IMR-90 (cell line): Measurements from ENCODE around the gene LIN7B. TPM values are rescaled to one million over a fixed set of nuclear protein-coding genes. Genes with fewer than 3 reads are reported as not detected.

Experiments
- ATAC-seq: fragments of 200-7000 bp; cut with Tn5 transposase; 2 replicates; pipeline ENCODE4 v1.9.1; 2020; ENCODE audit warnings: low read depth, mild to moderate bottlenecking, moderate library complexity
- BruUV-seq: library from RNA; stranded (reverse); fragments of 400-500 nt; replicated peaks from 2 replicates; lab custom pipeline; 2021; lab: Mats Ljungman, UMichigan
- CTCF ChIA-PET: fragments of 300-600 bp; formaldehyde crosslinking; extraction: SDS; loops from one replicate; lab custom pipeline; 2021; ENCODE audit warnings: antibody characterized with exemption; lab: Yijun Ruan, JAX
- POLR2A ChIA-PET: fragments of 300-600 bp; sonication (Branson Sonifier 250); formaldehyde crosslinking; loops from one replicate; lab custom pipeline; 2022; ENCODE audit warnings: antibody characterized with exemption; ENCODE audit not compliant: unreplicated experiment; lab: Charles Lee
- DNase-seq: peaks from one replicate; pipeline ENCODE4 v3.0.0; 2013
- H2AFZ ChIP-seq: replicated peaks from 2 replicates; pipeline ENCODE3; 2013; ENCODE audit warnings: low read length, mild to moderate bottlenecking; ENCODE audit not compliant: poor library complexity
- H2AK5ac ChIP-seq: 2 replicates; pipeline ENCODE4 v1.6.1; 2013; ENCODE audit warnings: low read depth, low read length, inconsistent platforms
- H2AK9ac ChIP-seq: replicated peaks from 2 replicates; pipeline ENCODE3; 2013; ENCODE audit warnings: mild to moderate bottlenecking, low read depth, low read length, moderate library complexity; ENCODE audit not compliant: poor library complexity
- H2BK120ac ChIP-seq: 2 replicates; pipeline ENCODE4 v1.6.1; 2013; ENCODE audit warnings: low read depth, low read length, inconsistent platforms
- H2BK15ac ChIP-seq: 3 replicates; pipeline ENCODE4 v1.6.1; 2013; ENCODE audit warnings: low read depth, low read length, inconsistent platforms
- H2BK20ac ChIP-seq: 2 replicates; pipeline ENCODE4 v1.6.1; 2013; ENCODE audit warnings: low read depth, mild to moderate bottlenecking, inconsistent platforms, low read length, moderate library complexity
- H2BK5ac ChIP-seq: 2 replicates; pipeline ENCODE4 v1.6.1; 2013; ENCODE audit warnings: mild to moderate bottlenecking, low read depth, low read length, inconsistent platforms; ENCODE audit not compliant: poor library complexity, severe bottlenecking
- H3K14ac ChIP-seq: replicated peaks from 2 replicates; pipeline ENCODE4 v1.6.1; 2013; ENCODE audit warnings: low read depth, low read length, inconsistent platforms
- H3K18ac ChIP-seq: 2 replicates; pipeline ENCODE4 v1.6.1; 2013; ENCODE audit warnings: low read depth, low read length, control low read depth
- H3K23ac ChIP-seq: 2 replicates; pipeline ENCODE4 v1.6.1; 2013; ENCODE audit warnings: low read depth, low read length, inconsistent platforms
- H3K27ac ChIP-seq: 2 replicates; pipeline ENCODE4 v1.5.1; 2013; ENCODE audit warnings: mild to moderate bottlenecking, control low read depth, low read length; ENCODE audit not compliant: insufficient read depth
- H3K27me3 ChIP-seq: 2 replicates; pipeline ENCODE4 v1.6.1; 2013; ENCODE audit warnings: low read length; ENCODE audit not compliant: control insufficient read depth, insufficient read depth
- H3K36me3 ChIP-seq: 2 replicates; pipeline ENCODE4 v1.6.1; 2013; ENCODE audit warnings: low read length, mixed read lengths; ENCODE audit not compliant: control insufficient read depth, insufficient read depth
- H3K4ac ChIP-seq: 2 replicates; pipeline ENCODE4 v1.6.1; 2013; ENCODE audit warnings: low read depth, low read length, inconsistent platforms
- H3K4me1 ChIP-seq: 2 replicates; pipeline ENCODE4 v1.6.1; 2013; ENCODE audit warnings: low read length, mixed read lengths; ENCODE audit not compliant: control insufficient read depth, insufficient read depth
- H3K4me2 ChIP-seq: 2 replicates; pipeline ENCODE4 v1.6.1; 2013; ENCODE audit warnings: low read depth, mild to moderate bottlenecking, control low read depth, low read length, moderate library complexity
- H3K4me3 ChIP-seq: 2 replicates; pipeline ENCODE4 v1.5.1; 2013; ENCODE audit warnings: low read depth, mild to moderate bottlenecking, control low read depth, low read length, moderate library complexity; ENCODE audit not compliant: insufficient read depth
- H3K56ac ChIP-seq: 2 replicates; pipeline ENCODE4 v1.6.1; 2013; ENCODE audit warnings: low read length, inconsistent platforms; ENCODE audit not compliant: insufficient read depth; ENCODE audit errors: extremely low read depth
- H3K79me1 ChIP-seq, 2 experiments: 2 replicates each; pipeline ENCODE4 v1.6.1; 2013; ENCODE audit warnings: low read length in 2 of 2, inconsistent platforms in 1 of 2, low read depth in 1 of 2
- H3K9ac ChIP-seq: 2 replicates; pipeline ENCODE4 v1.6.1; 2013; ENCODE audit warnings: low read depth, low read length, control low read depth
- H3K9me1 ChIP-seq: 2 replicates; pipeline ENCODE4 v1.6.1; 2013; ENCODE audit warnings: low read length, inconsistent platforms; ENCODE audit not compliant: insufficient read depth
- H3K9me3 ChIP-seq: 2 replicates; pipeline ENCODE4 v1.6.1; 2013; ENCODE audit warnings: low read length; ENCODE audit not compliant: control insufficient read depth, insufficient read depth
- H4K20me1 ChIP-seq: 2 replicates; pipeline ENCODE4 v1.6.1; 2013; ENCODE audit warnings: low read length, inconsistent platforms; ENCODE audit not compliant: insufficient read depth
- H4K5ac ChIP-seq: 2 replicates; pipeline ENCODE4 v1.6.1; 2013; ENCODE audit warnings: mild to moderate bottlenecking, low read depth, low read length, control low read depth
- H4K8ac ChIP-seq, 2 experiments: 2 replicates each; pipeline ENCODE4 v1.6.1; 2013; ENCODE audit warnings: low read depth in 2 of 2, low read length in 2 of 2, control low read depth in 1 of 2, inconsistent platforms in 1 of 2
- H4K91ac ChIP-seq: 2 replicates; pipeline ENCODE4 v1.6.1; 2013; ENCODE audit warnings: low read depth, low read length, inconsistent platforms; ENCODE audit not compliant: insufficient read depth
- BHLHE40 ChIP-seq: fragments of 150-350 bp; IDR thresholded peaks from 2 replicates; pipeline ENCODE4 v1.6.1; 2016; ENCODE audit warnings: mild to moderate bottlenecking, low read depth, low read length
- CTCF ChIP-seq: conservative IDR thresholded peaks from 2 replicates; pipeline ENCODE4 v1.5.1; 2012; ENCODE audit warnings: mild to moderate bottlenecking, low read depth, low read length, improper control_type of control experiment
- ELK1 ChIP-seq: fragments of 150-350 bp; IDR thresholded peaks from 2 replicates; pipeline ENCODE4 v1.6.1; 2016; ENCODE audit warnings: low read depth, mild to moderate bottlenecking, low read length, moderate library complexity, borderline replicate concordance
- FOS ChIP-seq: fragments of 150-350 bp; IDR thresholded peaks from 2 replicates; pipeline ENCODE4 v1.6.1; 2016; ENCODE audit warnings: low read depth, low read length
- MAZ ChIP-seq: IDR thresholded peaks from 2 replicates; pipeline ENCODE4 v1.6.1; 2012; ENCODE audit warnings: low read depth, mild to moderate bottlenecking, low read length, improper control_type of control experiment, moderate library complexity, borderline replicate concordance
- NFE2L2 ChIP-seq: fragments of 150-350 bp; IDR thresholded peaks from 2 replicates; pipeline ENCODE4 v1.6.1; 2016; ENCODE audit warnings: low read depth, mild to moderate bottlenecking, low read length
- POLR2A ChIP-seq: IDR thresholded peaks from 2 replicates; pipeline ENCODE4 v1.6.1; 2012; ENCODE audit warnings: mild to moderate bottlenecking, low read depth, low read length
- RAD21 ChIP-seq: IDR thresholded peaks from 2 replicates; pipeline ENCODE4 v1.6.1; 2012; ENCODE audit warnings: low read length, improper control_type of control experiment
- RCOR1 ChIP-seq: IDR thresholded peaks from 2 replicates; pipeline ENCODE4 v1.6.1; 2012; ENCODE audit warnings: mild to moderate bottlenecking, low read length, improper control_type of control experiment; ENCODE audit not compliant: insufficient replicate concordance
- RFX5 ChIP-seq: IDR thresholded peaks from 2 replicates; pipeline ENCODE4 v1.8.0; 2012; ENCODE audit warnings: low read depth, mild to moderate bottlenecking, low read length, moderate library complexity
- SMC3 ChIP-seq: fragments of 150-350 bp; IDR thresholded peaks from 2 replicates; pipeline ENCODE4 v1.6.1; 2016; ENCODE audit warnings: low read depth, mild to moderate bottlenecking, antibody characterized with exemption, low read length, moderate library complexity
- WGBS, 2 experiments: methylation state at CpG; one replicate each; pipeline versions ENCODE4 v1.1.5 to v1.1.7; 2013; ENCODE audit warnings: missing lambda C conversion rate in 2 of 2; ENCODE audit not compliant: insufficient read length in 1 of 2; ENCODE audit errors: extremely low coverage in 2 of 2; 5-methylcytosine and 5-hydroxymethylcytosine counted together
- dilution Hi-C: fragments of 300-500 bp; cut with HindIII; formaldehyde crosslinking; loops from one replicate; pipeline ENCODE4 v1.14.3; 2018; ENCODE audit warnings: low sequenced_read_pairs; ENCODE audit not compliant: unreplicated experiment
- in situ Hi-C: fragments of 300-500 bp; cut with MboI; formaldehyde crosslinking; loops from 3 replicates; pipeline ENCODE4 v1.14.3; 2019; ENCODE audit warnings: low sequenced_read_pairs, inconsistent platforms, mixed read lengths
- intact Hi-C: fragments of 100-400 bp; cut with micrococcal nuclease; formaldehyde crosslinking; loops from 2 replicates; pipeline ENCODE4 v1.10.0; 2022
- polyA plus RNA-seq, 3 experiments: library from polyadenylated mRNA; depleted of rRNA; stranded (reverse); fragments of >200 nt; gene quantifications; 2 replicates each; pipeline ENCODE4 v1.2.3, GENCODE V29; 2012; ENCODE audit warnings: low replicate concordance in 1 of 3
- total RNA-seq: library from RNA; depleted of rRNA; stranded (reverse); fragments of >200 nt; gene quantifications from 2 replicates; pipeline ENCODE4 v1.2.3, GENCODE V29; 2012

The LIN7B gene
- total and polyA plus RNA-seq, 2 of the 4 experiments (the other 2 are of a cell fraction), result 3.8 to 8.0 TPM

GRCh38 chr19:49065905-49066512 lies 48.2 kb upstream of the LIN7B start:
- Histone ChIP-seq H3K9me1 (no peaks in the 10 kb centered on the region), H2AK5ac (no peak overlapping the region; the same call in 1 of the 2 replicates), H2BK20ac (no peak overlapping the region), H4K20me1 (no peaks in the 10 kb centered on the region), H2BK120ac (no peak overlapping the region), H2BK5ac (no peak overlapping the region), H3K9me3 (peaks cover 14% of the 10 kb centered on the region), H3K27ac (no peak overlapping the region), H4K8ac (no peak overlapping the region), H3K9ac (no peak overlapping the region), H3K4me1 (peaks cover 2% of the 10 kb centered on the region; the same call in 1 of the 2 replicates), H3K79me1 (no peaks in the 10 kb centered on the region), H2AFZ (no peak overlapping the region), H3K27me3 (peaks cover 46% of the 10 kb centered on the region), H2BK15ac (no peak overlapping the region), H4K5ac (no peak overlapping the region), H3K18ac (no peak overlapping the region), H3K4ac (no peak overlapping the region), H3K4me3 (no peak overlapping the region), H3K4me2 (no peak overlapping the region), H3K14ac (no peak overlapping the region), H3K36me3 (no peaks in the 10 kb centered on the region), H2AK9ac (no peak overlapping the region), H3K56ac (no peak overlapping the region), H4K91ac (no peak overlapping the region), H3K23ac (no peak overlapping the region)
- no peak for ATAC-seq
- CTCF ChIA-PET, result no interaction called here
- dilution Hi-C loops, result no loop called here
- in situ Hi-C loops, result no loop called here
- DNase-seq, result no peak
- TF ChIP-seq POLR2A (no peak), BHLHE40 (no peak), SMC3 (no peak), MAZ (no peak), RCOR1 (no peak), FOS (no peak), RAD21 (no peak), RFX5 (no peak), NFE2L2 (no peak), ELK1 (no peak), CTCF (no peak)
- BruUV-seq, result no TSS peak
- intact Hi-C loops, result no loop called here
- no CpG with 5 or more reads among the region's 13 CpGs for WGBS, 2 experiments
- POLR2A ChIA-PET, result no interaction called here
